ENCODE measurements around the gene PPM1G. TPM values are rescaled to one million over a fixed set of nuclear protein-coding genes. Genes with fewer than 3 reads are reported as not detected.

PPM1G gene
- total RNA-seq, 1 experiment from 2014 or later, result 140 TPM

DNA sequence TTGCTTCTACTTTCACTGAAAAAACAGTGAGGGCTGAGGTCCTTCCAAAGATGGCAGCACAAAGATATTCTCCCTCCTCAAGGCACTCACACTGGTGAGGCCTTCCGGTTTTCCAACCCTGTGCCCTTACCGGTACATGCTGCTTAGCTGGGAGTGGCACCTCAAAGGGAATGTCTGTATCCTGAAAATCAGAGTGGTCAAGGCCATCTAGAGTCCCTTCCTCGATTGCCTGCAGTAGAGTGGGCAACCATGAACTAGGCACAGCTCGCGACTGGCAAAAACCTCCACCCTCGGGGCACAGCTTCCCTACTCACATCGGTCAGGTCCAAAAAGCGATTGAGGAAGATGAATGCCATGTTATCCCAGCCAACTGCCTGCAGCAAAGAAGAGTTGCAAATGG is 36.2 kb upstream of the PPM1G start (continued):
- TF ChIP-seq, protein P1, sequence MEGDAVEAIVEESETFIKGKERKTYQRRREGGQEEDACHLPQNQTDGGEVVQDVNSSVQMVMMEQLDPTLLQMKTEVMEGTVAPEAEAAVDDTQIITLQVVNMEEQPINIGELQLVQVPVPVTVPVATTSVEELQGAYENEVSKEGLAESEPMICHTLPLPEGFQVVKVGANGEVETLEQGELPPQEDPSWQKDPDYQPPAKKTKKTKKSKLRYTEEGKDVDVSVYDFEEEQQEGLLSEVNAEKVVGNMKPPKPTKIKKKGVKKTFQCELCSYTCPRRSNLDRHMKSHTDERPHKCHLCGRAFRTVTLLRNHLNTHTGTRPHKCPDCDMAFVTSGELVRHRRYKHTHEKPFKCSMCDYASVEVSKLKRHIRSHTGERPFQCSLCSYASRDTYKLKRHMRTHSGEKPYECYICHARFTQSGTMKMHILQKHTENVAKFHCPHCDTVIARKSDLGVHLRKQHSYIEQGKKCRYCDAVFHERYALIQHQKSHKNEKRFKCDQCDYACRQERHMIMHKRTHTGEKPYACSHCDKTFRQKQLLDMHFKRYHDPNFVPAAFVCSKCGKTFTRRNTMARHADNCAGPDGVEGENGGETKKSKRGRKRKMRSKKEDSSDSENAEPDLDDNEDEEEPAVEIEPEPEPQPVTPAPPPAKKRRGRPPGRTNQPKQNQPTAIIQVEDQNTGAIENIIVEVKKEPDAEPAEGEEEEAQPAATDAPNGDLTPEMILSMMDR (IDR thresholded peaks at IDR 0.05 in 2 of 3, conservative IDR thresholded peaks at IDR 0.05 in 1 of 3; ENCODE audit: borderline replicate concordance in 1 of 3, insufficient read depth in 1 of 3, low read depth in 2 of 3, low read length in 2 of 3), result no peak
- TF ChIP-seq ELF1 (IDR thresholded peaks at IDR 0.05; ENCODE audit: borderline replicate concordance, low read depth) (no peak), ZFX (IDR thresholded peaks at IDR 0.05) (no peak)
- TF ChIP-seq, protein P2, sequence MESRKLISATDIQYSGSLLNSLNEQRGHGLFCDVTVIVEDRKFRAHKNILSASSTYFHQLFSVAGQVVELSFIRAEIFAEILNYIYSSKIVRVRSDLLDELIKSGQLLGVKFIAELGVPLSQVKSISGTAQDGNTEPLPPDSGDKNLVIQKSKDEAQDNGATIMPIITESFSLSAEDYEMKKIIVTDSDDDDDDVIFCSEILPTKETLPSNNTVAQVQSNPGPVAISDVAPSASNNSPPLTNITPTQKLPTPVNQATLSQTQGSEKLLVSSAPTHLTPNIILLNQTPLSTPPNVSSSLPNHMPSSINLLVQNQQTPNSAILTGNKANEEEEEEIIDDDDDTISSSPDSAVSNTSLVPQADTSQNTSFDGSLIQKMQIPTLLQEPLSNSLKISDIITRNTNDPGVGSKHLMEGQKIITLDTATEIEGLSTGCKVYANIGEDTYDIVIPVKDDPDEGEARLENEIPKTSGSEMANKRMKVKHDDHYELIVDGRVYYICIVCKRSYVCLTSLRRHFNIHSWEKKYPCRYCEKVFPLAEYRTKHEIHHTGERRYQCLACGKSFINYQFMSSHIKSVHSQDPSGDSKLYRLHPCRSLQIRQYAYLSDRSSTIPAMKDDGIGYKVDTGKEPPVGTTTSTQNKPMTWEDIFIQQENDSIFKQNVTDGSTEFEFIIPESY (IDR thresholded peaks at IDR 0.05; ENCODE audit: extremely low read depth, insufficient replicate concordance, low read length), result no peak

DNA sequence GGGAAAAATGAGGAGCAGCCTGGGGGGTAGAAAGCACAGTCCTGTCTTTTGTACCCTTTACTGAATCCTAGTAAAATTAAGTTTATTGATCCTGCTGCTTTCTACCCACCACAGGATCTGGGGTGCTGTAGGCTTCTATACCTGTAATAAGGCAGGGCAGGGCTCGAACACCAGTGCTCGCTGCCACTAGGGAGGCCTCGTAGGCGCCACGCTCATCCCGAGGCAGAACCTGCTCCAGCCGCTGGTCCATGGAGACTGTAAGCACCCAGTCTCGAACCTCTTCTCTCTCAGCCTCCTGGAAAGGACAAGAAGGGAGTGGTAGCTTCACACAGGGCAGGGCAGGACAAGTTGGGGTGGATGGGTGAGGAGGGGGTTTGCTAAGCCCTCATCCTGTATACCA is 35.8 kb upstream of the PPM1G start:
- intact Hi-C loops (cut with micrococcal nuclease), result loop anchor here (10.0 kb wide), 1 partner anchor 180 kb away; the partner anchor contains the start of genes CCDC121 and GPN1
- H3K9me3 ChIP-seq (ENCODE audit: control insufficient read depth in 1 of 2, insufficient read depth in 1 of 2, low read depth in 1 of 2, low read length in 2 of 2), result no peaks in the 10 kb centered on the region
- no peak overlapping the region for H3K9ac ChIP-seq (ENCODE audit: low read length)
- H3K27ac ChIP-seq (ENCODE audit: low read depth, low read length), result no peak overlapping the region
- POLR2A ChIA-PET, result no interaction called here
- no peaks in the 10 kb centered on the region for H3K9me2 ChIP-seq (ENCODE audit: insufficient read depth)
- CTCF ChIA-PET, result no interaction called here
- H4K20me1 ChIP-seq (ENCODE audit: insufficient read depth), result no peaks in the 10 kb centered on the region
- BruUV-seq (replicated peaks), result no TSS peak
- no peak overlapping the region for H3K4me2 ChIP-seq (ENCODE audit: low read length)
- no peak overlapping the region for H3K4me3 ChIP-seq (replicated peaks in 1 of 2; ENCODE audit: low read depth in 1 of 2, low read length in 2 of 2)
- no peak for DNase-seq (ENCODE audit: low read depth, low spot score)
- no peaks in the 10 kb centered on the region for H3K27me3 ChIP-seq (ENCODE audit: insufficient read depth, low read length)
- H3K36me3 ChIP-seq (ENCODE audit: control insufficient read depth in 1 of 2, insufficient read depth in 2 of 2, low read length in 2 of 2), result peaks cover 11 to 21% of the 10 kb centered on the region in 2 experiments; a peak in 3 of 4 replicates
- H3K4me1 ChIP-seq (ENCODE audit: control insufficient read depth in 1 of 2, insufficient read depth in 2 of 2, low read length in 2 of 2), result peaks cover 2 to 29% of the 10 kb centered on the region in 2 experiments; a peak in 2 of 4 replicates
- no peak overlapping the region for H2AFZ ChIP-seq (ENCODE audit: low read depth, low read length, poor library complexity, severe bottlenecking)
- TF ChIP-seq TCF7L2 (IDR thresholded peaks at IDR 0.05; ENCODE audit: borderline replicate concordance, extremely low read depth, insufficient read depth, insufficient read length), result no peak
- TF ChIP-seq EGR1 (IDR thresholded peaks at IDR 0.05; ENCODE audit: low read depth), result no peak
- TF ChIP-seq ELF1 (IDR thresholded peaks at IDR 0.05; ENCODE audit: borderline replicate concordance, low read depth), result no peak
- TF ChIP-seq, protein P3, sequence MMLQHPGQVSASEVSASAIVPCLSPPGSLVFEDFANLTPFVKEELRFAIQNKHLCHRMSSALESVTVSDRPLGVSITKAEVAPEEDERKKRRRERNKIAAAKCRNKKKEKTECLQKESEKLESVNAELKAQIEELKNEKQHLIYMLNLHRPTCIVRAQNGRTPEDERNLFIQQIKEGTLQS (IDR thresholded peaks at IDR 0.05), result no peak
- TF ChIP-seq SIN3A (IDR thresholded peaks at IDR 0.05; ENCODE audit: low read depth), result no peak
- ATAC-seq, result no peak
- RAD21 ChIA-PET (ENCODE audit: low non-redundant PET in 1 of 2, low total read pairs in 2 of 2, uncharacterized antibody in 2 of 2, unreplicated experiment in 2 of 2), result no interaction called here
- H3K79me2 ChIP-seq (ENCODE audit: insufficient read depth, low read length), result peaks cover 9% of the 10 kb centered on the region; the same call in 1 of the 2 replicates

Measured in HCT116 (cell line).